Erythroblast (primary cell): ENCODE results near the gene RUFY3.
"Not testable (repeated sequence)": the region's sequence is repeated elsewhere in the genome, so short reads cannot be mapped to it uniquely, and the experiment has no call there.

ENCODE experiments used
- DNase-seq, 2 experiments: peaks; one replicate each; lab custom pipeline; 2025; lab: John Stamatoyannopoulos, UW
- GATA1 ChIP-seq: IDR thresholded peaks from 2 replicates; pipeline ENCODE4 v1.6.1; 2011; ENCODE audit warnings: low read depth, mild to moderate bottlenecking, control low read depth, low read length, moderate library complexity
- POLR2A ChIP-seq: IDR thresholded peaks from 2 replicates; pipeline ENCODE4 v1.6.1; 2011; ENCODE audit warnings: mild to moderate bottlenecking, low read length

Gene RUFY3

GRCh38 chr4:70761276-70761816 lies 39.6 kb downstream of the RUFY3 start:
- TF ChIP-seq POLR2A (no peak), GATA1 (no peak)
- no peak for DNase-seq

DNA sequence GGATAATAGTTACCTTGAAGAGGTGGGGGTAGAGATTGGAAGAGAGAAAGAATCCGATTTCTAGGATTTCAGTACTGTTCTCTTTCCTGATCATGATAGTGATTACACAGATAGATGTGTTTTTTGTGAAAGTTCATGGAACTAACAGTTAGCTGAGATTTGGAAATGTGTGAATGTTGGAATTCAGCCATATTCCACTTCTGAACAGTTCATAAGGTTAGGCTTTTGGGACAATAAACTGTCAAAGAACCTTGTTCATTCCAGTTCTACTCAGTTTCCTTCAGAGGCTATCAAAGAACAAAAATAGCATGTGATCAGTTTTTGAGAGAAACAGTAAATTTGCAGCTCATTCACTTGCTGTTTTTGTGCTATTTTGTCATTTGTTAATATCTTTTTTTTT lies 43.6 kb downstream of the RUFY3 start:
- DNase-seq, result no peak
- TF ChIP-seq GATA1, result no peak
- no peak for TF ChIP-seq POLR2A

DNA sequence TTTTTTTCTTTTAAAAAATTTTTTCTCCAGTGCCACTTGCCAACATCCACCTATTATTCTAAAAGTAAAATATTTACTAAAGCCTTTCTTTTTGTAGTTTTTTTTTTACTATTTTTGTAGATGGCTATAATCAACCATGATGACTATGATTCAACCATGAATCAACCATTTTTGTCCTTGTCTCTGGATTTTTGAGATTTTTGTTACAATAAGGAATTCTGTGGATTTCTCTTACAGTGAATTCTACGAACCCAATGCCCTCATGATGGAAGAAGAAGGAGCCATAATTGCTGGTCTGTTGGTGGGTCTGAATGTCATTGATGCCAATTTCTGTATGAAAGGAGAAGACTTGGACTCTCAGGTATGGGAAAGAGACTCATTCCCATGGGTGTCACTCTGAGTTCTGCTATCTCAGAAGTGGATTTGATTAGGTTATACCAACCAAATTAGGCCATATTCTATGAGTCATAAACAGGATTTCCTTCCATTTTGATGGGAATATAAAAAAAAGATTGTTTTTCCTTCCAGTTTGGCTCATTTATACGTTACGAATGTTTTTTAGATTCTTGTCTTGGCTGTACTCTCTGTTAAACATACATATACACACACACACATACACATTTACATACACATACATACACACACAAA lies 46.7 kb downstream of the RUFY3 start:
- no peak for TF ChIP-seq POLR2A
- no peak for DNase-seq

- DNase-seq, result not testable (repeated sequence)
Observed at GRCh38 chr4:70769396-70769795, 47.6 kb downstream of the RUFY3 start.

GRCh38 chr4:70772929-70773555 lies 51.3 kb downstream of the RUFY3 start:
- TF ChIP-seq POLR2A (no peak), GATA1 (no peak)
- no peak for DNase-seq

DNA sequence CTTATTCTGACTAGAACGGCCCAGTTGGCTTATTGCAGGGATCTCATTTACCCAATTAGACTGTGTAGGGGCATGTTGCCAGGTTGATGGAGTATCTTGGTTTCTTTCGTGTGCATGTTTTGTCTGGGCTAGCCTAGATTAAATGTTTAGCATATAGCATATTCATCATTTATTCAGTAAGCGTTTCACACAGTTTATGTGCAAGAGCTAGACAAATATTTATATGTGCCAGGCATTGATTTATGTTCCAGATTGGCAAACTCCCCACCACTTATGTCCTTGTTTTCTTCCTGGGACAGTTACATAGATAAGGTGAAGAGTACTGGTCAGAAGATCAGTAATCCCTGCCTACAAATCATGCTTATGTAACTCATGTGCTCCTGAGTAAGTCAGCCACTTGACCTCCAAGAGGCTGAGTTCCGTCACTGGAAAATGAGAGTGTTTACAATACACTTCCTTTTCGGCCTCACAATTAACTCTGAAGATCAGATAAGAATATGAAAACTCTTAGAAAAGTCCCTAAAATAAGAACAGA lies 57.2 kb downstream of the RUFY3 start:
- no peak for DNase-seq
- TF ChIP-seq POLR2A (no peak), GATA1 (no peak)

GRCh38 chr4:70783096-70783495 lies 61.3 kb downstream of the RUFY3 start:
- TF ChIP-seq POLR2A, result no peak
- no peak for TF ChIP-seq GATA1
- no peak for DNase-seq

DNA sequence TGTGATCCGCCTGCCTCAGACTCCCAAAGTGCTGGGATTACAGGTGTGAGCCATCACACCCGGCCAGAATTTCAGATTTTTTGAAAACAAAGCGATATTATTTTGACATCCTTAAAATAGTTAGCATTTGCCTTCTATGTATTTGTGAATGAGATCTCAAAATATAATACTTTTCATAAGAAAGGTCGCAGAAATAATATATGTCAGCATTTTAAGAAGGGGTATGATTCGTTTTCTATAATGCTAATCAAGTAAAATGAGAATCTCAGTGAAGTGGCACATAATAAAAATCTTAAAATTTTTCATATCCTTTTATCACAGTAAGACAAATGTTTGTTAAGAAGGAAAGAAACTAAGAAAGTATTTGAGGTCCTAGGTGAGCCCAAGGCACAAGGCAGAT lies 65.7 kb downstream of the RUFY3 start:
- DNase-seq, result no peak
- no peak for TF ChIP-seq POLR2A
- no peak for TF ChIP-seq GATA1

GRCh38 chr4:70788733-70789132 lies 67.0 kb downstream of the RUFY3 start:
- no peak for DNase-seq
- TF ChIP-seq GATA1, result no peak
- no peak for TF ChIP-seq POLR2A

- no peak for DNase-seq
- TF ChIP-seq POLR2A (no peak), GATA1 (no peak)
Observed at GRCh38 chr4:70793626-70794025, 71.9 kb downstream of the RUFY3 start.

DNA sequence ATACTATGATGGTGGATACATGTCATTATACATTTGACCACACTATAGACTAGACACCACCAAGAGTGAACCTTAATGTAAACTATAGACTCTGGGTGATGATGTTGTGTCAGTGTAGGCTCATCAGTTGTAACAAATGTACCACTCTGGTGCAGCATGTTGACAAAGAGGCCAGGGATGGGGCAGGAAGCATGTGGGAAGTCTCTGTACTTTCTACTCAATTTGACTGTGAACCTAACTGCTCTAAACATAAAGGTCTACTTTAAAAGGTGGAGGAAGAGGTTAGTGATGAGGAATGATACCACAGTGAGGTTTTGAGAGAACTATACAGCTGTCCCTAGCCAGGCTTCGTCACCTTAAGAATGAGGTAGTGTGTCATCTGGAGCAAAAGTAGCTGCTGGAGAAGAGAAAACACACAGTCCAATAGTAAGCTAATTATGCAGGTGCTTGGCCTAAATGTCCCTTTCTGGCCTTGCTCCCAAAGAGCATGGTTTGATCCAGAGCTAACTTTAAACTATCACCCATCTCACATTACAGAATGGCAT lies 79.6 kb downstream of the RUFY3 start:
- TF ChIP-seq GATA1, result no peak
- no peak for TF ChIP-seq POLR2A
- no peak for DNase-seq

- no peak for DNase-seq
- TF ChIP-seq POLR2A, result no peak
- no peak for TF ChIP-seq GATA1
Observed at GRCh38 chr4:70802928-70803580, 81.3 kb downstream of the RUFY3 start.

- DNase-seq, result no peak
- TF ChIP-seq POLR2A, result no peak
- no peak for TF ChIP-seq GATA1
Observed at GRCh38 chr4:70808151-70808550, 86.4 kb downstream of the RUFY3 start.

DNA sequence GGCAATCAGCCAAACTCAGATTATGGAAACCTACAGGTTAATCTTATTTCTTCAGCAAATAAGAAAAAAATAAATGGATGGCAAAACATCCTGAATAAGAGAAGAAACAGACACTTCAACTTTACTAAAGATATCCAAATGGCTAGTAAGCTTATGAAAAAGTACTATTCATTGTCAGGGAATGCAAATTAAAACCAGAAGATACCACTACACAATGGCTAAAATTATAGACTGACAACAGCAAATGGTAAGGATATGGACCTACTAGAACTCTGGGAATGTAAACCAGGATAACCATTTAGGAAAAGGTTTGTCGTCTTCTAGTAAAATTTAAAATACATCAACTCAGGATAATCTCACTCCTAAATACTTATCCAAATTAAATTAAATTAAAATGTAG lies 93.6 kb downstream of the RUFY3 start:
- TF ChIP-seq POLR2A (no peak), GATA1 (no peak)
- no peak for DNase-seq

GRCh38 chr4:70816894-70817293 lies 95.1 kb downstream of the RUFY3 start:
- no peak for DNase-seq
- TF ChIP-seq POLR2A, result no peak
